IMR-90 (cell line): ENCODE data around the gene MIB1. TPM values are rescaled to one million over a fixed set of nuclear protein-coding genes. Genes with fewer than 3 reads are reported as not detected.

ENCODE experiments used
- ATAC-seq: fragments of 200-7000 bp; cut with Tn5 transposase; 2 replicates; pipeline ENCODE4 v1.9.1; 2020; ENCODE audit warnings: low read depth, mild to moderate bottlenecking, moderate library complexity
- BruUV-seq: library from RNA; stranded (reverse); fragments of 400-500 nt; replicated peaks from 2 replicates; lab custom pipeline; 2021; lab: Mats Ljungman, UMichigan
- CTCF ChIA-PET: fragments of 300-600 bp; formaldehyde crosslinking; extraction: SDS; loops from one replicate; lab custom pipeline; 2021; ENCODE audit warnings: antibody characterized with exemption; lab: Yijun Ruan, JAX
- POLR2A ChIA-PET: fragments of 300-600 bp; sonication (Branson Sonifier 250); formaldehyde crosslinking; loops from one replicate; lab custom pipeline; 2022; ENCODE audit warnings: antibody characterized with exemption; ENCODE audit not compliant: unreplicated experiment; lab: Charles Lee
- DNase-seq: peaks from one replicate; pipeline ENCODE4 v3.0.0; 2013
- H2AFZ ChIP-seq: replicated peaks from 2 replicates; pipeline ENCODE3; 2013; ENCODE audit warnings: low read length, mild to moderate bottlenecking; ENCODE audit not compliant: poor library complexity
- H2AK5ac ChIP-seq: 2 replicates; pipeline ENCODE4 v1.6.1; 2013; ENCODE audit warnings: low read depth, low read length, inconsistent platforms
- H2AK9ac ChIP-seq: replicated peaks from 2 replicates; pipeline ENCODE3; 2013; ENCODE audit warnings: mild to moderate bottlenecking, low read depth, low read length, moderate library complexity; ENCODE audit not compliant: poor library complexity
- H2BK120ac ChIP-seq: 2 replicates; pipeline ENCODE4 v1.6.1; 2013; ENCODE audit warnings: low read depth, low read length, inconsistent platforms
- H2BK15ac ChIP-seq: 3 replicates; pipeline ENCODE4 v1.6.1; 2013; ENCODE audit warnings: low read depth, low read length, inconsistent platforms
- H2BK20ac ChIP-seq: 2 replicates; pipeline ENCODE4 v1.6.1; 2013; ENCODE audit warnings: low read depth, mild to moderate bottlenecking, inconsistent platforms, low read length, moderate library complexity
- H2BK5ac ChIP-seq: 2 replicates; pipeline ENCODE4 v1.6.1; 2013; ENCODE audit warnings: mild to moderate bottlenecking, low read depth, low read length, inconsistent platforms; ENCODE audit not compliant: poor library complexity, severe bottlenecking
- H3K14ac ChIP-seq: replicated peaks from 2 replicates; pipeline ENCODE4 v1.6.1; 2013; ENCODE audit warnings: low read depth, low read length, inconsistent platforms
- H3K18ac ChIP-seq: 2 replicates; pipeline ENCODE4 v1.6.1; 2013; ENCODE audit warnings: low read depth, low read length, control low read depth
- H3K23ac ChIP-seq: 2 replicates; pipeline ENCODE4 v1.6.1; 2013; ENCODE audit warnings: low read depth, low read length, inconsistent platforms
- H3K27ac ChIP-seq: 2 replicates; pipeline ENCODE4 v1.5.1; 2013; ENCODE audit warnings: mild to moderate bottlenecking, control low read depth, low read length; ENCODE audit not compliant: insufficient read depth
- H3K27me3 ChIP-seq: 2 replicates; pipeline ENCODE4 v1.6.1; 2013; ENCODE audit warnings: low read length; ENCODE audit not compliant: control insufficient read depth, insufficient read depth
- H3K36me3 ChIP-seq: 2 replicates; pipeline ENCODE4 v1.6.1; 2013; ENCODE audit warnings: low read length, mixed read lengths; ENCODE audit not compliant: control insufficient read depth, insufficient read depth
- H3K4ac ChIP-seq: 2 replicates; pipeline ENCODE4 v1.6.1; 2013; ENCODE audit warnings: low read depth, low read length, inconsistent platforms
- H3K4me1 ChIP-seq: 2 replicates; pipeline ENCODE4 v1.6.1; 2013; ENCODE audit warnings: low read length, mixed read lengths; ENCODE audit not compliant: control insufficient read depth, insufficient read depth
- H3K4me2 ChIP-seq: 2 replicates; pipeline ENCODE4 v1.6.1; 2013; ENCODE audit warnings: low read depth, mild to moderate bottlenecking, control low read depth, low read length, moderate library complexity
- H3K4me3 ChIP-seq: 2 replicates; pipeline ENCODE4 v1.5.1; 2013; ENCODE audit warnings: low read depth, mild to moderate bottlenecking, control low read depth, low read length, moderate library complexity; ENCODE audit not compliant: insufficient read depth
- H3K56ac ChIP-seq: 2 replicates; pipeline ENCODE4 v1.6.1; 2013; ENCODE audit warnings: low read length, inconsistent platforms; ENCODE audit not compliant: insufficient read depth; ENCODE audit errors: extremely low read depth
- H3K79me1 ChIP-seq, 2 experiments: 2 replicates each; pipeline ENCODE4 v1.6.1; 2013; ENCODE audit warnings: low read length in 2 of 2, inconsistent platforms in 1 of 2, low read depth in 1 of 2
- H3K9ac ChIP-seq: 2 replicates; pipeline ENCODE4 v1.6.1; 2013; ENCODE audit warnings: low read depth, low read length, control low read depth
- H3K9me1 ChIP-seq: 2 replicates; pipeline ENCODE4 v1.6.1; 2013; ENCODE audit warnings: low read length, inconsistent platforms; ENCODE audit not compliant: insufficient read depth
- H3K9me3 ChIP-seq: 2 replicates; pipeline ENCODE4 v1.6.1; 2013; ENCODE audit warnings: low read length; ENCODE audit not compliant: control insufficient read depth, insufficient read depth
- H4K20me1 ChIP-seq: 2 replicates; pipeline ENCODE4 v1.6.1; 2013; ENCODE audit warnings: low read length, inconsistent platforms; ENCODE audit not compliant: insufficient read depth
- H4K5ac ChIP-seq: 2 replicates; pipeline ENCODE4 v1.6.1; 2013; ENCODE audit warnings: mild to moderate bottlenecking, low read depth, low read length, control low read depth
- H4K8ac ChIP-seq, 2 experiments: 2 replicates each; pipeline ENCODE4 v1.6.1; 2013; ENCODE audit warnings: low read depth in 2 of 2, low read length in 2 of 2, control low read depth in 1 of 2, inconsistent platforms in 1 of 2
- H4K91ac ChIP-seq: 2 replicates; pipeline ENCODE4 v1.6.1; 2013; ENCODE audit warnings: low read depth, low read length, inconsistent platforms; ENCODE audit not compliant: insufficient read depth
- FOS ChIP-seq: fragments of 150-350 bp; IDR thresholded peaks from 2 replicates; pipeline ENCODE4 v1.6.1; 2016; ENCODE audit warnings: low read depth, low read length
- MXI1 ChIP-seq: IDR thresholded peaks from 2 replicates; pipeline ENCODE4 v1.6.1; 2012; ENCODE audit warnings: low read depth, mild to moderate bottlenecking, low read length, moderate library complexity, borderline replicate concordance
- RCOR1 ChIP-seq: IDR thresholded peaks from 2 replicates; pipeline ENCODE4 v1.6.1; 2012; ENCODE audit warnings: mild to moderate bottlenecking, low read length, improper control_type of control experiment; ENCODE audit not compliant: insufficient replicate concordance
- WGBS, 2 experiments: methylation state at CpG; one replicate each; pipeline versions ENCODE4 v1.1.5 to v1.1.7; 2013; ENCODE audit warnings: missing lambda C conversion rate in 2 of 2; ENCODE audit not compliant: insufficient read length in 1 of 2; ENCODE audit errors: extremely low coverage in 2 of 2; 5-methylcytosine and 5-hydroxymethylcytosine counted together
- dilution Hi-C: fragments of 300-500 bp; cut with HindIII; formaldehyde crosslinking; loops from one replicate; pipeline ENCODE4 v1.14.3; 2018; ENCODE audit warnings: low sequenced_read_pairs; ENCODE audit not compliant: unreplicated experiment
- in situ Hi-C: fragments of 300-500 bp; cut with MboI; formaldehyde crosslinking; loops from 3 replicates; pipeline ENCODE4 v1.14.3; 2019; ENCODE audit warnings: low sequenced_read_pairs, inconsistent platforms, mixed read lengths
- intact Hi-C: fragments of 100-400 bp; cut with micrococcal nuclease; formaldehyde crosslinking; loops from 2 replicates; pipeline ENCODE4 v1.10.0; 2022
- polyA plus RNA-seq, 3 experiments: library from polyadenylated mRNA; depleted of rRNA; stranded (reverse); fragments of >200 nt; gene quantifications; 2 replicates each; pipeline ENCODE4 v1.2.3, GENCODE V29; 2012; ENCODE audit warnings: low replicate concordance in 1 of 3
- total RNA-seq: library from RNA; depleted of rRNA; stranded (reverse); fragments of >200 nt; gene quantifications from 2 replicates; pipeline ENCODE4 v1.2.3, GENCODE V29; 2012

The MIB1 gene
- total and polyA plus RNA-seq, 2 of the 4 experiments (the other 2 are of a cell fraction), result 5.9 to 80.1 TPM

DNA sequence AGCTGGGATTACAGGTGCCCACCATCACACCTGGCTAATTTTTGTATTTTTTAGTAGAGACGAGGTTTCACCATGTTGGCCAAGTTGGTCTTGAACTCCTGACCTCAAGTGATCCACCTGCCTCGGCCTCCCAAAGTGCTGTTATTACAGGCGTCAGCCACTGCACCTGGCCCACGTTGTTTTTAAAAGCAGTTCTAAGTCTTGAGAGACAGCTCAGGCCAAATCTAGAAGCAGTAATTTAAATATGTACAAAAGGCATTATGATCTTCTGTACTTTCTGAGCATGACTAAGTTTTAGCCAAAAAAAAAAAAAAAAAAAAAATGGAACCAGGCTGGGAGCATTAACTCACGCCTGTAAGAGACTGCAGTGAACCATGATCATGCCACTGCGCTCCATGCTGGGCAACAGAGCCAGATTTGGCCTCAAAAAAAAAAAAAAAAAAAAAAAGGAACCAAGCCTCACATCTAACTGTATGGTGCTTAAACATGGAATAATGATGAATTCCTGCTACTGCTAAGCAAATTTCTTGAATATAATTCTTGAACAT is 40.0 kb upstream of the MIB1 start:
- H4K8ac ChIP-seq, result no peak overlapping the region
- no peaks in the 10 kb centered on the region for H4K20me1 ChIP-seq
- H3K27me3 ChIP-seq, result no peaks in the 10 kb centered on the region
- dilution Hi-C loops, result no loop called here
- no peak overlapping the region for H3K4ac ChIP-seq
- ChIA-PET POLR2A (interaction anchor here (0.6 kb wide), 1 partner anchor 29 kb away, joined by 5 read pairs; no protein-coding TSS in a partner anchor), CTCF (no interaction called here)
- no peaks in the 10 kb centered on the region; the same call in 1 of the 2 replicates for H3K4me1 ChIP-seq
- H2BK120ac ChIP-seq, result no peak overlapping the region
- H3K36me3 ChIP-seq, result no peaks in the 10 kb centered on the region
- no peak overlapping the region for H3K4me2 ChIP-seq
- H3K9ac ChIP-seq, result no peak overlapping the region
- H2BK5ac ChIP-seq, result no peak overlapping the region
- BruUV-seq, result no TSS peak
- H3K79me1 ChIP-seq, result peaks cover 6 to 19% of the 10 kb centered on the region in 2 experiments; a peak in 3 of 4 replicates
- intact Hi-C loops, result loop anchor here (5.0 kb wide), 2 partner anchors 68 to 213 kb away; no protein-coding TSS in a partner anchor
- H4K5ac ChIP-seq, result no peak overlapping the region
- no peaks in the 10 kb centered on the region for H3K9me1 ChIP-seq
- 100% methylated on average over 1 of the region's 6 CpGs; no CpG with 5 or more reads in 1 of the 2 experiments for WGBS, 2 experiments
- ATAC-seq (no peak), DNase-seq (no peak)
- H3K27ac ChIP-seq, result no peak overlapping the region
- H2BK15ac ChIP-seq, result no peak overlapping the region
- H3K9me3 ChIP-seq, result no peaks in the 10 kb centered on the region
- H3K23ac ChIP-seq, result no peak overlapping the region
- no peak overlapping the region for H2BK20ac ChIP-seq
- no peak overlapping the region for H4K91ac ChIP-seq
- H2AK9ac ChIP-seq, result no peak overlapping the region
- in situ Hi-C loops, result no loop called here
- H3K56ac ChIP-seq, result no peak overlapping the region
- no peak overlapping the region for H2AFZ ChIP-seq
- H2AK5ac ChIP-seq, result no peak overlapping the region
- H3K14ac ChIP-seq, result no peak overlapping the region
- no peak overlapping the region for H3K18ac ChIP-seq
- no peak overlapping the region for H3K4me3 ChIP-seq
- TF ChIP-seq MXI1, result no peak
- TF ChIP-seq FOS, result no peak
- no peak for TF ChIP-seq RCOR1
